B cell (primary cell): ENCODE data around the gene PDLIM5.

Source experiments
- EZH2 ChIP-seq: IDR thresholded peaks from 2 replicates; pipeline ENCODE4 v1.6.1; 2012; ENCODE audit warnings: borderline replicate concordance, low read depth, mild to moderate bottlenecking, moderate library complexity, low read length; ENCODE audit not compliant: insufficient read depth, poor library complexity, severe bottlenecking
- TF ChIP-seq, protein P1 (sequence below): fragments of 200-600 bp; IDR thresholded peaks from one replicate; pipeline ENCODE4 v1.8.0; 2022; ENCODE audit warnings: antibody characterized with exemption, mild to moderate bottlenecking

DNA sequence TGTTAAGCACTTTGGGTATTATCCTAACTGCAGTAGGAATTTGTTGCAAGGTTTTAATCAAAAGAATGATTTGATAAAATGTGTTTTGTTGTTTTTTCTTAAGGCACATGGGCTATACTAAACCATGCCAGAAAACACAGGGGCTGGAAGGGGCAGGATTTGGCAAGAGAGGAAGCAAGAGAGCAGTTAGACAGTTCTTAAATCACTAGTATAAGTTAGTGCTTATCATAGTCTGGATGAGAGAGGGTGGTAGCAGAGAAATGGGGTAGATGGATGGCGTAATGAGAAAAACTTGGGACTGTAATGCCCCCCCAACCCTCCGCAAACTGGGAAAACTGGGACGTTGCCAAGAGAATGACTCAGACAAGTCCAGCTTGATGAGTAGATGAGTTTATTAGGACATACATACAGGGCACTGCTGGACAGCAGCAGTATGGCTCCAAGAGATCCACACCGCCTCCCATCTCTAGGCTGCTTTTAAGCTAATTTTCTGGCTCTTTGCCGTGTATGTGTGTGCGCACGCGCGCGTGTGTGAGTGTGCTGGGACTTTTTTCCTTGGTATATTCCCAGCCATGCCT lies 151.5 kb downstream of the PDLIM5 start:
- TF ChIP-seq, protein P1, sequence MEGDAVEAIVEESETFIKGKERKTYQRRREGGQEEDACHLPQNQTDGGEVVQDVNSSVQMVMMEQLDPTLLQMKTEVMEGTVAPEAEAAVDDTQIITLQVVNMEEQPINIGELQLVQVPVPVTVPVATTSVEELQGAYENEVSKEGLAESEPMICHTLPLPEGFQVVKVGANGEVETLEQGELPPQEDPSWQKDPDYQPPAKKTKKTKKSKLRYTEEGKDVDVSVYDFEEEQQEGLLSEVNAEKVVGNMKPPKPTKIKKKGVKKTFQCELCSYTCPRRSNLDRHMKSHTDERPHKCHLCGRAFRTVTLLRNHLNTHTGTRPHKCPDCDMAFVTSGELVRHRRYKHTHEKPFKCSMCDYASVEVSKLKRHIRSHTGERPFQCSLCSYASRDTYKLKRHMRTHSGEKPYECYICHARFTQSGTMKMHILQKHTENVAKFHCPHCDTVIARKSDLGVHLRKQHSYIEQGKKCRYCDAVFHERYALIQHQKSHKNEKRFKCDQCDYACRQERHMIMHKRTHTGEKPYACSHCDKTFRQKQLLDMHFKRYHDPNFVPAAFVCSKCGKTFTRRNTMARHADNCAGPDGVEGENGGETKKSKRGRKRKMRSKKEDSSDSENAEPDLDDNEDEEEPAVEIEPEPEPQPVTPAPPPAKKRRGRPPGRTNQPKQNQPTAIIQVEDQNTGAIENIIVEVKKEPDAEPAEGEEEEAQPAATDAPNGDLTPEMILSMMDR: no peak
- TF ChIP-seq EZH2: no peak
